Left kidney (tissue), 2 donors: Measurements from ENCODE around the gene PTPRM. TPM values are rescaled to one million over a fixed set of nuclear protein-coding genes. Genes with fewer than 3 reads are reported as not detected.
A peak's percentile ranks its signal among the peaks of the same experiment; 100 is the strongest.

ENCODE experiments used
- DNase-seq: peaks from one replicate; pipeline ENCODE4 v3.0.0-alpha.2; 2013
- polyA plus RNA-seq: library from polyadenylated mRNA; unstranded; fragments of 120-200 nt; gene quantifications from one replicate; pipeline ENCODE4 v1.2.1, GENCODE V29; 2013; ENCODE audit not compliant: insufficient read length

The PTPRM gene
- polyA plus RNA-seq, 1 donor: 107 TPM

DNA sequence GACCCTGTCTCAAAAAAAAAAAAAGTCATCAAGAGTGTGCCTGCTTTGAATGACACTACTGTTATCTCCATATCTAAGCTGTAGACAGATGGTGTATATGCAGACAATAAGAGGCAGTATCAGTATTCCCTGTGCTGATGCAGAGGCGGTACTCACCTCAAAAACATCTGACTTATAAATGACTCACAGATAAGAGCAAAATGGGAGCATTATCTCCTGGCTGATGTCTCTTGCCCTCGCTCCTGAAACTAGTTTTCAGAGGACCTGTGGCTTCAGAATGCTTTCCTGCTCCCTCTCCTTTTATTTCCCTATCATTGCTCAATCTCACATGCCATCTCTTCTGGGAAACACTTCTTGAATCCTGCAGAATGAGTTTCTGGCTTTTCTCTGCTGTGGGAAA, 289.6 kb downstream of the PTPRM start:
- no peak for DNase-seq

- DNase-seq: no peak
Measured at GRCh38 chr18:7857562-7857961, 290.4 kb downstream of the PTPRM start.

GRCh38 chr18:7859122-7859521, 292.0 kb downstream of the PTPRM start:
- DNase-seq: no peak

- no peak for DNase-seq
Measured at GRCh38 chr18:7870266-7870665, 303.1 kb downstream of the PTPRM start.

DNA sequence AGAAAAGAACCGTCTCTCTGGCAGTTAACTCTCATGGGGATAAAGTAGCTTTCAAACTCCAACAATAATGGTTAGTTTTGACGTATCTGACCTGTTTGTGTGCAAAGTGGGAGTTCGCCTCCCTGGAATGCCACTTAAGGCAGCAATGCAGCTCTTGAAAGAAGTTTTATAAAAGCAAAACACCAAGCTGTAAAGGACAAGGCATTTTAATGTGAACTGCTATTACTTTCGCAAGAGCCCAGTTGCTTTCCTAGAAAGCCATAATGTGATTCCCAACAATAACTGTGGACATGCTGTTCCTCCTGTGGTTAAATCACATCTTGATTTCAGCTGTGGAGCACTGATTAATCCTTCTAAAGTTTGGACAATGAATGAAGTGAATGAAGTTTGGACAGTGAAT, 303.7 kb downstream of the PTPRM start:
- DNase-seq: no peak

DNA sequence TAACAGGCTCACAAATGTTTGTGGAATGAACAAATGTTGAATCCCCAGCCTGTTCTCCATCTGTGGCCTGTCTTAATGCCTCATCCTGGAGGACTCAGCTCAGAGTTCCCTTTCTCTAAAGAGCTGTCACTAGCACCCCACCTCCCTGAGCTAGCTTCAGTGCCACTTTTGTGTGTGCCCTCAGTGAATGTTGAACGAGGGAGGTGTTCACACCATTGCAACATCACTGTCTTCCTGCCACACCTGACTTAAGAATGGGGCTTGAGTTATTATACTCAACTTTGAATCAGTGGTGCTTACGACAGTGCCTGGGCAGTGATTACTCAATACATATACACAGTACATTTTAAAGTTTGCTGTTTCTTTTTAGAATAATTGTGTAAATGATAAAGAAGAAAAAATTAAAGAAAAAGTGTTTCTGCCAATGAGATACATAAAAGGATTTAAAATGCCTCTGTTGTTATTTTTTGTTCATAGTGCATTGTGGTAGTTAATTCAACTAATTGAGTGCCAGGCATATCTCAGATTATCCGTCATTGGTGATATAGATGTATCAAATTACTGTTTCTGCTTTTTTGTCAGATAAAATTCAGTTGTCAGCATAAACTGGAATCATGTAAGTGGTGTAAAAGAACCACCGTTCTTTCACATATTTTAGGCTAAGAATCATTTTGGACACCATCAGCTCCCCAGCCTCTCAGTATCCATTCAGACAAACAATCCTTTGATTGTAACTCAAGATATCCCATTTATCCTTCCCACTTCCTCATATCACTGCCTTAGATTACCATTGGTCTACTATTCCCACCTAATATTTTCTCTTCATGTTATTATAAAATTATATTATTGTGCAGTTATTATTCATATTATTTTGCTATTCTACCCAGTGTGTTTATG, 304.7 kb downstream of the PTPRM start:
- DNase-seq: no peak

DNA sequence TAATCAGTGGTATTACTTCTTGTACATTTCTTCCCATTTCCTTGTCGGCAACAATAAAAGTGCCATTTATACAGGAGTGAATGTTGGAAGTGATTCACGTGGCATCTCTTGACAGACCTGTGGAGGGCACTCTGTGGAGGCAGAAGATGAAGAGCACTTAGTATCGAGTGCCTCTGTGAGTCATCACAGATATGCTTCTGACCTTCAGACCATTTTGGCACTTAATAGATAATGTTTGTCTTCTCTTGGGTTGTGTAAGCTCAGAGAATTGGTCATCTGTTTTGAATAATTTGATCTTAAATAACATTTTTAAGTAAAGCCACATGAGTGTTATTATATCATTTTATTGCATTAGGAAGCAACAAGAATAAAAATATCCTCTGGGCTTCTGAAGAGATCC, 305.5 kb downstream of the PTPRM start:
- no peak for DNase-seq

DNA sequence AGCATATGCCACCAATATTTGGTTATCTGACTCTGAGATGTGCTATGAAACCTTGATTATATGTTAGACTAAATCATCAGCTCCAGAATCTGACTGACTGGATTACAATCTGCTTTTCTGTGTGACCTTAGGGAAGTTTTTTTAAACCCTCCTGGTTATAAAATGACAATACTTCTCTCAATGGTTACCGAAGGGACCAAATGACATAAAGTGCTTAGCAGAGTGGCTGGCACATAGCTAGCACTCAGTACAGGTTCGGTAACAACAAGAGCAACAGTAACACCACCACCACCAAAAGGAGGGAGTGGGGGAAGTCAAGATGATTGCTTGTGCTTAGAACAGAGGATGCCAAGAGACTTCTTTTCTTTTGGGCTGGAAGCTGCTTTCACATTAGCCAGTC, 306.2 kb downstream of the PTPRM start:
- DNase-seq: no peak

GRCh38 chr18:7876354-7877104, 309.4 kb downstream of the PTPRM start:
- DNase-seq: no peak

DNA sequence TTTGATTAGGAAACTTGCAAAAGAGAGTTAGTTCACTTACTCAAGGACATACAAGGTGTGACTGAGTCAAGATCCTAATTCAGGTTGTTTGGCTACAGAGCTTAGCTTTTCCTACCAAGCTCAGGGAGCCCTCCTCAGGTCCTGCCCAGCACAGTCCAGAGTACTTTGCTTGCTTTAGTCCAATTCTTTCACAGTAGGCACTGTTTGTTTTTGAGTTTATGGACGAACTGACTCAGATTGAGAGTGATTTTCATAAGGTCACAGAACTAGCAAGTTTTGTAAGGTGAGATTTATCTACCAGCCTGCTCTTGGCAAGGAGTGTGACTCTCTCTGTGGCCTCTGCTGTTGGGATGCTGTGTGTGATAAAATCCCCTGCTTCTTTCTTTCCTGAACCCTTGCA, 310.5 kb downstream of the PTPRM start:
- DNase-seq: no peak

DNA sequence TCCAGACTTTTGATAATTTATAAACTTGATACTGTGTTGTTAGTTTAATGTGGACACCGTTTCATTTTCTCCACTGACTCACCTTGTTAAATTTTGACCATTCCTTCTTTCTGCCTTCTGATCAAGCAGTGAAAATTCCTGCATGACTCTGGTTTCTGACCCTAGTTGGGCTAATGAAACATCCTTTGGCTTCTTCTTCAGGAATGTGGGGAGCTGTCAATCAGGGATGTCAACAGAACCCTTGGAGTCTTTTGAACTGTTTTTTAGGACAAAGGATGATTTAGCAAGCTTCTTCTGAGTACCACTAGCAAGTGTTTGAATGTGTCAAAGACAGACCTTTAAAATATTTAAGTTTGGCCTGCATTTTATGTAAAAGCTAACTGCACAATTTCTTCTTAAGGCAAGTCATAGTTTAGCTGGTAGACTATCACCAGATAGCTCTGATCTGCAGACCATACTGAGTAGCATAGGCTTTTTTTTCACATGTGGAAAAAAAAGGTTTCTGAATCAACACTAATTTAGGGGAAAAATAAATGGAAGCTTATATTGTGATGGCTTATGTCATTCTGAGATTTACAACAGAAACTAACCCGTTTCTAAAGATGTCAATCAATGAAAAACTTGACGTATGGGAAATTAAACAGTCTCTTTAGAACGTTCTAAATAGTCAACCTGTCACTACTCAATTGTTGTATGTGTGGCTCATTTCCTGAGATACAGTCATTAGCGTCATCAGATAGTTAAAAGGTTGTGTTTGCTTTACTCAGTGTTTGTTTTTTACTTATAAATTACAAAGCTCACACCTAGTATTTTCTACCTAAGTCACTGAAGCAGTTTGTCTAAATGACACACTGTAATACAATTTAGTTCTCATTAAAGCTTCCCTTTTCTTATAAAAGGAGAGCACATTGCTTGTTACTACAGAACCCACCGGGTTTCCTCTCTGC, 311.4 kb downstream of the PTPRM start:
- no peak for DNase-seq

DNA sequence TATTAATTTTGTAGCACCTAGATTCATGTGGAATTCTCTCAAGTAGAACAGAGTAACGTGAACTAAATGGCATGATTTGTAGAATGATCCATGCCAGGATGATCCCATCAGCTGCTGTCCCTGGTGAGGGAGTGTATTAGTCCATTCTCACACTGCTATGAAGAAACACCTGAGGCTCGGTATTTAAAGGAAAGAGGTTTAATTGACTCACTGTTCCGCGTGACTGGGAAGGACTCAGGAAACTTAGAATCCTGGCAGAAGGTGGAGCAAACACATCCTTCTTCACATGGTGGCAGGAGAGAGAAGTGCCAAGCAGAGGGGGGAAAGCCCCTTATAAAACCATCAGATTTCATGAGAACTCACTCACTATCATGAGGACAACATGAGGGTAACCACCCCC, 312.6 kb downstream of the PTPRM start:
- no peak for DNase-seq

DNA sequence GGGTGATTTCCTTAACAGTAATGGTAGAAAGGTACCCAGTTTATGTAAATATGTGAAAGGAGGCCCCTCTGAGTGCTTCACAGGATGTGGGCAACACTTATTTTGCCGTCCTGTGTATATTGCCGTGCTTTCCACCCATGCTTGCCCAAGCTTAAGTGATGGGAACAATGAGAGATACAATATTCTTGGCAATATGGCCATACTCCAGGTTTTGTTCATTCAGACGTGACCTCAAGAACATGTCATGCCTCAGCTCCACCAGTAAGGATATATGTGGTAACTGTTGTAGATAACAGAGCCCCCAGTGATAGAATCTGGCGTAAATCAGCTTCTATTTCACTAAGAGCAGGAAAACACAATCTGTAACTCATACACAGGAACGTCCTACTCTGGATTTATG, 318.7 kb downstream of the PTPRM start:
- DNase-seq: no peak

DNA sequence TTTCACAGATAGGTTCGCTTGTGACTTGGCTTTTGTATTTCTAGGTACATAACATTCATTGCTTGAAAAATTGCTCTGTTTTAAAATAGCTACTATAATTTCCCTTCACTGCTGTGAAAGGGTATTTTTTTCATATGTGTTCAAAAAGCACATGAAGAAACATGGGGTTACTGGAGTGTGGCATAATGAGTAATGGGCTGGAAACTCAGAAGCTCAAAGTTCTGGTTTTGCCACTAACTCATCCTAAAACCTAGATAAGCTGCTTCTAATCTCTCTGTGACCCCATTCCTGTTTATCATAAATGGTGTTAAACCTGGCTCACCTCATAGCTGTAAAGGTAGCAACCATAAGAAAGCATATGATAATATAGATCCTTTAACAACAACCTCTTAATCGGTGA, 319.3 kb downstream of the PTPRM start:
- no peak for DNase-seq

DNA sequence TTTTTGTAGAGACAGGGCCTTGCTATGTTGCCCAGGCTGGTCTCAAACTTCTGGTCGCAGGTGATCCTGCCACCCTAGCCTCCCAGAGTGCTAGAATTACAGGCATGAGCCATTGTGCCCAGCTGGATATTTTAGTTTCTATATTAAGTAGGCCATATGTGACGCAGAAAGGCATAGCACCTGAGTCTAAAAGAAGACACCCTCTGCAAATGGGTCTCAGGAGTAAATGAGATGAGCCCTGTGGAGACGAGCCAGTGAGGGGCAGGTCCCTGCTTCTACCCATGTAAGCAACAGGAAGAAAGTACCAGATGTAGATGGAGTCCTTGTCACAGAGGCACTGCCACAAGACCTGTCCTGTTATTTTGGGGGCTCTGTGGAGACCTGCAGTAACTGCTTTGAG, 322.4 kb downstream of the PTPRM start:
- no peak for DNase-seq

DNA sequence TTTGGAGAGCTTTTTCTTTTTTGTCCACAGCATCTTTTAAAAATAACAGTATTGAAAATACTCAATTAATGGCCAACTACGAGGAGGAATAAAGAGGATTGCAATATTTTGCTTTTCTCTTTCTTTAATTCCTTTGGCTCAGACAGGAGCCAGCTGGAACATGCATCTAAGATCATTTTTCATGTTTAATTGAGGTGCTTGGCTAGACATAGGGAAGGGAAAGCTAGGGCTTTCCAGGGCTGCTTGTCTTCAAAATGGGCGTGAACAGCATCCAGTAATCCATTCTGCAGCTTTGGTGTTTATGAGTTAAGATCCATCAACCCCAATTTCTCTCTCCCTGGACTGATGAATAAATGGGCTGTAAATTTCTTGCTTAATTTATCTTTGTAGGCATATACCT, 323.0 kb downstream of the PTPRM start:
- peak; percentile 31 for DNase-seq

GRCh38 chr18:7892556-7892955, 325.4 kb downstream of the PTPRM start:
- DNase-seq: no peak

DNA sequence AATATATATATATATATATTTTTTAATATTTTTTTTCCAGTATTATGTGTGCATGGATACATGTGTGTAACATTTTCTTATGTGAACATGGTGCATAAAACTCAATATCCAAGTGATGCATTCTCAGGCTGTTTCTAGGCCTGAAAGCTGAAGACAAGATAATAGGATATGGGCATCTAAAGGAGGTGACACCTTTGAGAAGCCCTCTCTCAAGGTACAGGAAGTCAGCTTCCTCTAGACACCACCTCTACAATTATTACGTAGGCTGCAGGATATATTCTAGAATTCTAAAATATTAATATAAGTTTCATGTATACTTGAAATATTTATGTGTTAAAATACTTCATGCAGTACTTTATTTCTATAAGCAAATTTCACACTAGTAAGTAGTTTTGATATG, 327.5 kb downstream of the PTPRM start:
- no peak for DNase-seq

DNA sequence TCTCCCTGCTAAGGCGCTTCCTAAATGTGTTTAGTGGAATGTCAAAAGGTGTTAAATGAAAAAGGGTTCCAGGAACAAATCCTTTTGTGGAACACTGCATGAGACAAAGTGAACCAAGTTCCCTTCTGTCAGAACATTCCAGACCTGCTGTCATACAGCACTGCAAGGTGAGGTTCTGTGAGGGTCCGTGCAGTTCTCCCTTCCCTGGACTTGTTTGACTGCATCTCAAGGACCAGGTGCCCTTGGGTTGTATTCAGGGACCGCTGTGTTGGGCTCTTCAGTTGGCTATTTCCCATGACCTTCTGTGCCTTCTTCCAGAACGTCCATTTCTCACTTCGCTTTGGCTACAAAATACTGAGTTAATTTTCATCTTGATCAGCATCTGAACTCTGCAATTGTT, 328.2 kb downstream of the PTPRM start:
- DNase-seq: no peak

GRCh38 chr18:7896161-7896560, 329.0 kb downstream of the PTPRM start:
- DNase-seq: no peak

GRCh38 chr18:7896805-7897518, 329.8 kb downstream of the PTPRM start:
- DNase-seq: no peak

DNA sequence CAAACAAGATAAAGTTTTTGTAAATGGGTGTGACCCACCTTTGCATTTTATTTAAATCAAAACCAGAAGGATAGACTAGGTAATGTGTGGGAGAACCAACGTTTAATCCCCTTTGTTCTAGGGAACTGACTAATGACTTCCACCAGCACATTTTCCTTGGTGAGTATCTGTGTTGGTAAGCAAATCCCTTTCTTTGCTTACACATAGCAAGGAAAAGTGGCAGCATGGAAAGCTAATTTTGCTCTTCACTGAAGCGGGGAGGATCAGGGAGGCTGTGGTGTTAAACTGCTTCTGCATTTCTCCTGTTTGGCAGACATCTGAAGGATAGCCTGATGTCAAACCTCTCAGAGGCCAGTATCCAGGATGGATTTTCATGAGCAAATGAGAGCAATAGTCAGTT, 331.1 kb downstream of the PTPRM start:
- peak; percentile 22 for DNase-seq
